DMS79 treated with DMSO at 0.1 percent for 48 hours (cell line): ENCODE results near the gene PAFAH1B1.

Source experiments
- DNase-seq: peaks from one replicate; lab custom pipeline; 2025; lab: John Stamatoyannopoulos, UW

PAFAH1B1 gene

GRCh38 chr17:2704031-2704889 lies 110.8 kb downstream of the PAFAH1B1 start:
- DNase-seq, result no peak

GRCh38 chr17:2704890-2705248 lies 111.4 kb downstream of the PAFAH1B1 start:
- DNase-seq, result no peak

GRCh38 chr17:2705263-2705662 lies 111.8 kb downstream of the PAFAH1B1 start:
- DNase-seq, result no peak

- no peak for DNase-seq
These were observed 112.7 kb downstream of the PAFAH1B1 start for GRCh38 chr17:2705888-2706795.

GRCh38 chr17:2706911-2707510 lies 113.6 kb downstream of the PAFAH1B1 start:
- DNase-seq, result no peak

GRCh38 chr17:2707721-2708584 lies 114.5 kb downstream of the PAFAH1B1 start:
- DNase-seq, result no peak

GRCh38 chr17:2708585-2709182 lies 115.2 kb downstream of the PAFAH1B1 start:
- DNase-seq, result no peak

GRCh38 chr17:2709183-2709661 lies 115.8 kb downstream of the PAFAH1B1 start:
- DNase-seq, result no peak

GRCh38 chr17:2710071-2710802 lies 116.8 kb downstream of the PAFAH1B1 start:
- no peak for DNase-seq

- DNase-seq, result no peak
These were observed 117.6 kb downstream of the PAFAH1B1 start for GRCh38 chr17:2710803-2711607.

- DNase-seq, result peak; percentile 83
These were observed 118.3 kb downstream of the PAFAH1B1 start, which contains the start of gene CLUH for GRCh38 chr17:2711608-2712299. Gene CLUH (minus strand): TSS chr17:2711764. CDS start chr17:2711661, 103 bp downstream.

GRCh38 chr17:2712300-2713043 lies 119.0 kb downstream of the PAFAH1B1 start:
- peak; percentile 53 for DNase-seq

GRCh38 chr17:2713881-2714280 lies 120.4 kb downstream of the PAFAH1B1 start:
- no peak for DNase-seq

GRCh38 chr17:2716649-2717048 lies 123.2 kb downstream of the PAFAH1B1 start:
- no peak for DNase-seq

GRCh38 chr17:2718150-2718938 lies 124.9 kb downstream of the PAFAH1B1 start:
- DNase-seq, result no peak

GRCh38 chr17:2719861-2720260 lies 126.4 kb downstream of the PAFAH1B1 start:
- no peak for DNase-seq

- DNase-seq, result no peak
These were observed 128.1 kb downstream of the PAFAH1B1 start for GRCh38 chr17:2721603-2722002.
